NCI-H1694 (cell line): ENCODE measurements around the gene USP10.
"Not testable (repeated sequence)": the region's sequence is repeated elsewhere in the genome, so short reads cannot be mapped to it uniquely, and the experiment has no call there.

Experiments used
- DNase-seq: peaks from one replicate; lab custom pipeline; 2025; lab: John Stamatoyannopoulos, UW

The USP10 gene

GRCh38 chr16:84673561-84673960, 26.2 kb upstream of the USP10 start:
- DNase-seq = no peak

- no peak for DNase-seq
Observed at GRCh38 chr16:84675423-84675822, 24.4 kb upstream of the USP10 start.

DNA sequence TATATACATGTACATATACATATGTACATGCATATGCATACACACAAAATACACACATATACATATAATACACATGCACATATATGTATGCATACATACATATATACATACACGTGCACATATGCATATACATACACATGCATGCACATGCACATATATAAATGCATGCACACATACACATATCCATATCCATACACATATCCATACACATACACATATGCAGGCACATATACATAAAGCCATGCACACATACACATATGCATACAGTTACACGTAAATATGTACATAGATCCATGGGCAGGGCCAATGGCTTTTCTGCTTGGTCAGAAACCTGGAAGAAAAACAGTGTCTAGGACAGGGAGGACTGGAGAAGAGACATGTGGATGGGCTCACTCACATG, 23.9 kb upstream of the USP10 start:
- DNase-seq = no peak

DNA sequence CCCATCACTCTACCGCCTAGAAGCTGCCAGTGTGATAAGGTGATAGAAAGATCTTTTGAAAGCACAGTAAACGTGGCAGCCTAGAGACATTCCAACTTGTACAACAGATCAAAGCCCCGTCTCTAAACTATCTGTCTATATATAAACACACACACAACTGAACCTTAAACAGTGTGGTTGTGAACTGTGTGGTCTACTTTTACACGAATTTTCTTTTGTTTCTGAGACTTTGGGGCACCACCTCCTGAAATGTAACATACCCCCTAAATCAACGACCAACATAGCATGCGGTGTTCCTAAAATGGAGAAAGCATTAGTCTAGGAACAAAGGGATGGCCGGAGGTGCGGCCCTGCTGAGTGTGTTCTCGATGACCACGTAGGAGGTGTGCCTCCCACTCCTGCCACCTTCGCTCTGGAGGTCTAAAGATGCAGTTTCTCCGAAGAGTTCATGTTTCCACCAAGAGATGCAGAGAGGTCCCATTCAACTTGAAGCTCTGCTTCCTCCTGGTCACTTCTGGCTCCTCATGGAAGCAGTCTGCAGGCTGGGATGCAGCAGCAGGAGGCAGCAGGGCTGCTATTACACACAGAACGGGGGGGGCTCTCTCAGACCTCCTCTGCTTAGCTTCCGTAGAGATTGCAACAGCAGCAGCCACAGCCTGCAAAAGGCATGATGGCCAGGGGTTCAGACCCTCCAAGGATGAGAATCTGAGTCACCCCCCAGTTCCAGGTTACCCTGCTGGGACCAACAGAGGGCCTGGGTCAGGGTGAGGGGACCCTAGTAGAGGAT, 22.6 kb upstream of the USP10 start:
- DNase-seq = no peak

DNA sequence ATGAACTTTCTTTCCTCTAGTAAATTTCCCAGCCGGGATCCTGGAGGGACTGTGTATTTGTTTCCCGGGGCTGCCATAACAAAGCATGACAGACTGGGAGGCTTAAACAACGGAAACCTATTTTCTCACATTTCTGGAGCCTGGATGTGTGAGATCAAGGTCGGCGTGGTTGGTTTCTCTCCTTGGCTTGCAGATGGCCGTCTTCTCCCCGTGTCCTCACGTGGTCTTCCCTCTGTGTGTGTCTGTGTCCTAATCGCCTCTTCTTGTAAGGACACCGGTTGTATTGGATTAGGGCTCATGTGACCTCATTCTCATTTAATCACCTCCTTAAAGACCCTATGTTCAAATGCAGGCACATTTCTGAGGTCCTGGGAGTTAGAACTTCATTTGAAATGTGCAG, 22.0 kb upstream of the USP10 start:
- DNase-seq = no peak

GRCh38 chr16:84678541-84678940, 21.3 kb upstream of the USP10 start:
- no peak for DNase-seq

DNA sequence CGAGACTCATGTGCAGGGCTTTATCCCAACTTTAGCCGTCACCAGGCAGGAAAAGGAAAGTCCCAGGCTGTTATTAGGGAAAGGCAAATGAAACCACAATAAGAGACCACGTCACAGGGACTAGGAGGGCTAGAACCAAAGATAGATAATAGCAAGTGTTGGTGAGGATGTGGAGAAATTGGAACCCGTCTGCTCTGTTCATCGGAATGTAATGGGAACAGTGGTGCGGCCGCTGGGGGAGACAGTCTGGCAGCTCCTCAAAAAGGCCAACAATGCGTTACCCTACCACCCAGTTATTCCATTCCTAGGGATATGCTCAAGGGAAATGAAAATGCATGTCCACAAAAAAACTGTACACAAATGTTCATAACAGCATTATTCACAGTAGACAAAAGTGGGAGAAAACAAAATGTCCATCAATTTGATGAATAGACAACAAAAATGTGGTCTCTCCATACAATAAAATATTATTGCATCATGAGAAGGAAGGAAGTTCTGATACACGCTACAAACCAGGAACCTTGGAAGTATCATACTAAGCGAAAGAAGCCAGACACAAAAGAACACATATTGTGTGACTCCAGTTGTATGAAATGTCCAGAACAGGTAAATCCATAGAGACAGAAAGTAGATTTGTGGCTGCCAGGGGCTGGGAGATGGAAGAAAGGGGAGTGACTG, 19.5 kb upstream of the USP10 start:
- DNase-seq = no peak

DNA sequence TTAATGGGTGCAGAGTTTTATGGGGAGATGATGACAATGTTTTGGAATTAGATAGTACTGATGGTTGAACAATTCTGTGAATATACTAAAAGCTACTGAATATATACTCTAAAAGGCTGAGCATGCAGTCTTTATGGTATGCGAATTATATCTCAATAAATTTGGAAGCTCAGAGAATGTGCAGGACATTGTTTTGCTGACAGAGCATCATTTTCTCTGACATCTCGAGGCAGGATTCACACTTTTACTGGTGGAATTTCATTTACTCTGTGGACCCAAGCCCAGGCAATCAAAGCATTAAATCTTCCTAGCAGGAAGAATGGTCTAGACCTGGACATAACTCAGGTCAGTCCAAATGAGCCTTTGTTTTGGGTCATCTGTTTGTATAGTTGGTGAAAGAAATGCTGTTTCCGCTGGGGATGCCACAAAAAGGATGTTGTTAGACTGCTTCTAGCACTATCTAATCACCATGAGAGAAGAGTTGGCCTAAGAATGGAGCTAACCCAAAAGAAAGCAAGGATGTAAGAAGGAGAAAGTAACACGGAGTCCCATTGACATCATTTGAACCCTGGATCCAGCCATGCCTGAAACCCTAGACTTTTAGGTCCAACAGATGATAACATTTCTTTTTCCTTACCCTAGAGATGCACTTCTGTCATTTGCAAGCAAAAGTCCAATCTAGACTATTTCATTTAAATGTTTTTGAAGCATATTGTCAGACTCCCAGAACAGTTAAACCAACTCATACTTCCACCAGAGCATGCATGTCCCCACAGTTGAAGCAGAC, 18.8 kb upstream of the USP10 start:
- DNase-seq = no peak

DNA sequence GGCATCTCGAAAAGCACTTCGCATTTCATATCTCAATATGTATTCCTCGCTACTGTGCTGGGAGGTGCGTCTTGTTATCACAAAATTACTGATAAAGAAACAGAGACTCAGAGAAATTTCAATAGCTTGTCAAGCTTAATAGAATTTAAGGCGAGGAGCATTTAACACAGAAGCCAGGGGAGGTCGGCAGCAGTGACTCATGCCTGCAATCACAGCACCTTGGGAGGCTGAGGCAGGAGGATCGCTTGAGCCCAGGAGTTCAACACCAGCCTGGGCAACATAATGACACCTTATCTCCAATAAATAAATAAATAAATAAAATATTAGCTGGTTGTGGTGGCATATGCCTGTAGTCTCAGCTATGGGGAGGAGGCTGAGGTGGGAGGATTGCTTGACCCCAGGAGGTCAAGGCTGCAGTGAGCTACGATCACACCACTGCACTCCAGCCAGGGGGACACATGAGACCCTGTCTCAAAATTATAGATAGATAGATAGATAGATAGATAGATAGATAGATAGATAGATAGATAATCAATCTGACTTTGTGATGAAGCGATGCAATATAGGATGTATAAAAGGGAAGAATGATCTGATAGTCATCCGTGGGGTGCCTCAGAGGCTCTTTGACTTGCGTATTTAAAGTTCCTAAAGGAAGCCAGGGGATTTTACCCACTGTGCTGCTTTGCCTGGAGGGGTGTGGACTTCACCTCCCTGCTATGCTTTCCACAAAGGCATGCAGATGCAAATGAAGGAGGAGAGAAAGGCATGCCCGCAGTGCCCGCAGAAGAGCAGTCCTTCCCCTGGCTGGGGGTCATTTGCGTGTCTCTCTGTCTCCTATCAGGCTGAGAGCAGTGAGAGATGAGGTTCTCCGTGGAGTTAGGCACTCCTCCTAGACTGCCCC, 15.9 kb upstream of the USP10 start:
- DNase-seq = no peak

GRCh38 chr16:84684592-84684965, 15.2 kb upstream of the USP10 start:
- no peak for DNase-seq

GRCh38 chr16:84685210-84685609, 14.6 kb upstream of the USP10 start:
- DNase-seq = no peak

- DNase-seq = no peak
Observed at GRCh38 chr16:84686707-84687298, 13.0 kb upstream of the USP10 start.

- DNase-seq = no peak
Observed at GRCh38 chr16:84687715-84688114, 12.1 kb upstream of the USP10 start.

GRCh38 chr16:84688163-84688562, 11.6 kb upstream of the USP10 start:
- not testable (repeated sequence) for DNase-seq

- no peak for DNase-seq
Observed at GRCh38 chr16:84689111-84689510, 10.7 kb upstream of the USP10 start.

DNA sequence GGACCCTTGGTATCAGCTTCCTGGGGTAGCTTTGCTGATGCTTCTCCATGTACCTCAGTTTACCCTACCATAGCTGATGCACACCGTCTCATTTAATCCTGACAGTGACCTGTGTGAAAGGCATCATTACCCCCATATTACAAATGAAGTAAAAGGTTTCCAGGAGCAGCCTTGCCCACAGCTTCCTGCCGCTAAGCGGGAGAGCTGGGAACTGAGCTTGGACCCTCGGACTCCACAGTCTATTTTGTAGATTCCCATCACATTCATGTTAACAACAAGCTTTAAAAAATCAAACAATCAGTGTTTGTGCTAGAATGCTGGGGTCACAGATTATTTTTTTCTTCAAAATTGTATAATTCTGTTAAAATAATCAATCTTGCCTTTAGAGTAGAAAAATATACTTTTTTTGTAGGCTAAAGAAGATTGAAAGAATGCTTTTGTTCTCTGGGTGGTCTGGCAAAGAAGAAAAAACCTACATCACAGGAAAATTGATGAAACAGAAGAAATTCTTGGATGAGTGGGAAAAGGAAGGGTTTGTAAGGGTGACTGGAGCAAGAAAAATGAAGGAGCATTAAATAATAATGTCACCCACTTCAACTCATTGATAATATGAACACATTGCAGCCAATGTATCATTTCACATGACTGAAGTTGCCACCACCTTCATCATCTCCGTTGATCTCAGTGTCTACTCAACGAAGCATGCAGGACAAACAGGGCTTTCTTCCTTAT, 9.5 kb upstream of the USP10 start:
- DNase-seq = no peak

DNA sequence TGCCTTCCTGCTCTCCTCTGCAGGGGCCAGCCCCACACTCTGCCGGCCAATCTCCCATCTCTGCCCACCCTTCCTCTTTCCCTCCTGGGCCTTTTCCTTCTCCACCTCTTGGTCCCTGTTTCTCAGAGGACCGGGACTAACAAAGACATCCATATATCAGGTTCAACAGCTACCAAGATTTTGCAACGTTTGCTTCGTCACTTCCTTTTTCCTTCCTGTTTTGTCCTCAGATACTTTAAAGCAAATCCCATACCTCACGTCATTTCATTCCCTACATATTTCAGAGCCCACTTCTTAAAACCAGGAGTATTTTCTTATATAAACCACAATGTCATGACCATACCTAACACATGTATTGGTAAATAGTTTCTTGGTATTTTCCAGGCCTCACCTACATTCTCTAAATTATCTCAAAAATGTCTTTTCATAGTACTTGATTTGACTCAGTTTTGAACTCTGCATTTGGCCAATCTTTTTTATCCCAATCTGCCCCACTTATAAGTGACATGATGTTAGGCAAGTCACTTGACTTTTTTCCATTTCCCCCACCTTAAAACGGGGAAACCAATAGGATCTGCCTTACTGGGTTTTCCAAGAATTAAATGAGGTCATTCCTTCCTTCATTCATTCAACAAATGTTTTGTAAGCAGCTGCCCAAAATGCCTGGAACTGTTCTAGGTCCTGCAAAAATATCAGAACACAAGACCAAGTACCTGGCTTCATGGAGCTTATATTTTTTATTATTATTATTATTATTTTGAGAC, 7.2 kb upstream of the USP10 start:
- no peak for DNase-seq

DNA sequence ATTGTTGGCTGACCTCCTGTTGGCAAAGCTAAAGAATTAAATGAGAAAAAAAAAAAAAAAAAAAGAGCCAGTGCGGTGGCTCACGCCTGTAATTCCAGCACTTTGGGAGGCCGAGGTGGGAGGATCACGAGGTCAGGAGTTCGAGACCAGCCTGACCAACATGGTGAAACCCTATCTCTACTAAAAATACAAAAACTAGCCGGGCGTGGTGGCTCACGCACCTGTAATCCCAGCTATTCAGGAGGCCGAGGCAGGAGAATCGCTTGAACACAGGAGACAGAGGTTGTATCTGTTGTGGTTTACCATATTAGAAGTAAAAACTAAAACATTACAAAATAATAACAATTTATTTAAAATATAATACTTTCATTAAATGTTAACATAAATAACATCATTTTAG, 5.9 kb upstream of the USP10 start:
- not testable (repeated sequence) for DNase-seq

- DNase-seq = no peak
Observed at GRCh38 chr16:84694980-84695379, 4.8 kb upstream of the USP10 start.

DNA sequence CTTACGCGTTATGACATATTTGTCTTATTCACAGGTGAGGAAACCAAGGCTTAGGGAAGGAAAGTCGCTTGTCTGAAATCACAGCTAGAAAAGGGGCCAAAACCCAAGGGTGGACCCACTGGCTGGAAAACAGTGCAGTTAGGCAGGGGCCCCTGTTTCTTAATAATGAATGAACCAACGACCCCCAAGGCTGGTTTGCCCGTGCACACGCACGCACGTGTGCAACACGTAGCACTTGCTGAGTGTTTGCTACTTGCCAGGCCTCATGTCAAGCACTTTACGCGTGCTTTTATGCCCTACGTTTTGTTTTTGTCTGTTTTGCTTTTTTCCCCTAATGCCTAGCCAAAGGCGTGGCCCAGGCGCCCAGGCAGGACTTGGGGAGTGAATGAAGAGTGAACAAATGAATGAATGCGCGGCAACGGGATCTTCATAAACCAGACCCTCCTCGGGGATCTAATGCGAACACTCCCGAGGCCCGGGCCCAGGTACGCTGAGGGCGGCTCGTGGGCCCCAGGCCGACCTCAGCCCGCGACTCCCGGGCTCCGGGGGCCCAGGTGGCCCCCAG, 571 bp upstream of the USP10 start:
- DNase-seq = peak; percentile 27
